Cardiac muscle cell (in vitro differentiated cells and primary cell): Measurements from ENCODE around the gene ZNF648. TPM values are rescaled to one million over a fixed set of nuclear protein-coding genes. Genes with fewer than 3 reads are reported as not detected.
A peak's percentile ranks its signal among the peaks of the same experiment; 100 is the strongest.

Experiments
- DNase-seq, 2 donors: peaks; one replicate each; pipeline versions ENCODE4 v3.0.0 to v3.0.0-alpha.2; 2010 to 2017; ENCODE audit warnings: low read depth in 1 of 2, low spot score in 1 of 2
- H3K27ac ChIP-seq: fragments of 200-600 bp; sonication (generic); 2 replicates; pipeline ENCODE4 v1.5.1; 2016
- H3K27me3 ChIP-seq: fragments of 200-600 bp; sonication (generic); 2 replicates; pipeline ENCODE4 v1.6.0; 2016; ENCODE audit warnings: control low read depth
- H3K36me3 ChIP-seq: fragments of 200-600 bp; sonication (generic); 2 replicates; pipeline ENCODE4 v1.5.1; 2016; ENCODE audit warnings: control low read depth
- H3K4me1 ChIP-seq: fragments of 200-600 bp; sonication (generic); 2 replicates; pipeline ENCODE4 v1.8.1; 2017; ENCODE audit warnings: low read depth, mild to moderate bottlenecking, mixed run types
- H3K4me3 ChIP-seq: fragments of 200-600 bp; sonication (generic); 2 replicates; pipeline ENCODE4 v1.5.1; 2016; ENCODE audit warnings: mild to moderate bottlenecking
- H3K9me3 ChIP-seq: fragments of 200-600 bp; sonication (generic); 2 replicates; pipeline ENCODE4 v1.5.1; 2017; ENCODE audit warnings: low read depth, mild to moderate bottlenecking, control low read depth
- polyA plus RNA-seq: library from polyadenylated mRNA; unstranded; fragments of >200 nt; fragmentation: Nextera tagmentation; extraction: Ambion mirVana; gene quantifications from 2 replicates; pipeline ENCODE4 v1.2.1, GENCODE V29; 2016
- total RNA-seq: library from RNA; depleted of rRNA; stranded (reverse); fragments of >200 nt; gene quantifications from 2 replicates; pipeline ENCODE4 v1.2.3, GENCODE V29; 2016
- TF ChIP-seq, protein P1 (sequence below): IDR thresholded peaks from 2 replicates; pipeline ENCODE4 v1.5.1; 2012; ENCODE audit warnings: low read depth, mild to moderate bottlenecking, low read length

ZNF648 gene
- total and polyA plus RNA-seq, 2 experiments from 2014 or later: 0.12 TPM; not detected in 1

GRCh38 chr1:182071924-182072323 is 10.4 kb upstream of the ZNF648 start:
- H3K9me3 ChIP-seq: no peaks in the 10 kb centered on the region
- DNase-seq: no peak
- H3K36me3 ChIP-seq: no peaks in the 10 kb centered on the region
- no peak overlapping the region for H3K4me3 ChIP-seq
- no peaks in the 10 kb centered on the region for H3K4me1 ChIP-seq
- TF ChIP-seq, protein P1, sequence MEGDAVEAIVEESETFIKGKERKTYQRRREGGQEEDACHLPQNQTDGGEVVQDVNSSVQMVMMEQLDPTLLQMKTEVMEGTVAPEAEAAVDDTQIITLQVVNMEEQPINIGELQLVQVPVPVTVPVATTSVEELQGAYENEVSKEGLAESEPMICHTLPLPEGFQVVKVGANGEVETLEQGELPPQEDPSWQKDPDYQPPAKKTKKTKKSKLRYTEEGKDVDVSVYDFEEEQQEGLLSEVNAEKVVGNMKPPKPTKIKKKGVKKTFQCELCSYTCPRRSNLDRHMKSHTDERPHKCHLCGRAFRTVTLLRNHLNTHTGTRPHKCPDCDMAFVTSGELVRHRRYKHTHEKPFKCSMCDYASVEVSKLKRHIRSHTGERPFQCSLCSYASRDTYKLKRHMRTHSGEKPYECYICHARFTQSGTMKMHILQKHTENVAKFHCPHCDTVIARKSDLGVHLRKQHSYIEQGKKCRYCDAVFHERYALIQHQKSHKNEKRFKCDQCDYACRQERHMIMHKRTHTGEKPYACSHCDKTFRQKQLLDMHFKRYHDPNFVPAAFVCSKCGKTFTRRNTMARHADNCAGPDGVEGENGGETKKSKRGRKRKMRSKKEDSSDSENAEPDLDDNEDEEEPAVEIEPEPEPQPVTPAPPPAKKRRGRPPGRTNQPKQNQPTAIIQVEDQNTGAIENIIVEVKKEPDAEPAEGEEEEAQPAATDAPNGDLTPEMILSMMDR: no peak
- H3K27me3 ChIP-seq: peaks cover 46% of the 10 kb centered on the region
- no peak overlapping the region for H3K27ac ChIP-seq

GRCh38 chr1:182069028-182069466 is 7.5 kb upstream of the ZNF648 start:
- Histone ChIP-seq H3K4me3 (no peak overlapping the region), H3K27ac (no peak overlapping the region), H3K9me3 (no peaks in the 10 kb centered on the region), H3K27me3 (peaks cover 52% of the 10 kb centered on the region), H3K4me1 (no peaks in the 10 kb centered on the region), H3K36me3 (no peaks in the 10 kb centered on the region)
- TF ChIP-seq, protein P1: peak; percentile 78
- DNase-seq: peak; percentile 37 to 82

GRCh38 chr1:182066934-182067333 is 5.4 kb upstream of the ZNF648 start:
- no peaks in the 10 kb centered on the region for H3K9me3 ChIP-seq
- H3K4me3 ChIP-seq: no peak overlapping the region
- no peaks in the 10 kb centered on the region for H3K36me3 ChIP-seq
- TF ChIP-seq, protein P1: no peak
- no peak overlapping the region for H3K27ac ChIP-seq
- DNase-seq: no peak
- no peaks in the 10 kb centered on the region for H3K4me1 ChIP-seq
- H3K27me3 ChIP-seq: peaks cover 39% of the 10 kb centered on the region

DNA sequence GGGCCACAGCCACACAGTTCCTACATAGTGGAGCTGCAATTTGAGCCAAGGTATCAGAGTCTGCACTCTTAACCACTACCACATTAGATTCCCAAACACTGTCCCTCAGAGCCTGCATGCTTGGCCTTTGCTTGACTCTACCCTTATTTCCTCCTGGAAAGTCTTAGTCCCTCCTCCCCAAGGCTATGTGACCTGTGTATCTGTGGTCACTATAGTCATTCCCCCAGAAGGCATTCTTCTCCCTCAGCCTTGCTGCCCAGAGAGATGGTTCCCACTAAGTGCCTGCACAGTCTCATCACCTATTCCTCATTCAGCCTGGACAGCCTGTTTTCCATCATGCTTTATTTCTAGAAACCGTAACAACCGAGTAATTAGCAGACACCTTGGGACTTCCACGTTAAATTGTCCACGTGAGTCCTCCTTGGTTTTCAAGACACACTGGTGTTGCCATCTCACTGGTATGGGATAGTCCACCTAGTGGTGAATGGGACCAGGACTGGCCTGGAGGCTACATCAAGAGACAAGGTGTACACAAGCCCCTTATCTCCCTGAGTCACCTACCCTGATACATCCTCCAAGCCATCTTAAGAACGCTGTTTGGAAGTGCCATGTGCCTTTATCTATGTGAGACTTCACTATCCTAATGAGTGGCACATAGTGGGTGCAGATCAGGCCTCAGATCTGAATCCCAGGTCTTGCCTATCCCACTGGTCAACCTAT is 3.8 kb upstream of the ZNF648 start:
- no peaks in the 10 kb centered on the region for H3K9me3 ChIP-seq
- no peak overlapping the region for H3K4me3 ChIP-seq
- no peak overlapping the region for H3K27ac ChIP-seq
- no peaks in the 10 kb centered on the region for H3K4me1 ChIP-seq
- TF ChIP-seq, protein P1: no peak
- DNase-seq: no peak
- H3K36me3 ChIP-seq: no peaks in the 10 kb centered on the region
- peaks cover 26% of the 10 kb centered on the region for H3K27me3 ChIP-seq

GRCh38 chr1:182064611-182065010 is 3.1 kb upstream of the ZNF648 start:
- H3K4me1 ChIP-seq: no peaks in the 10 kb centered on the region
- TF ChIP-seq, protein P1: no peak
- no peak for DNase-seq
- H3K36me3 ChIP-seq: no peaks in the 10 kb centered on the region
- H3K27ac ChIP-seq: no peak overlapping the region
- no peak overlapping the region for H3K4me3 ChIP-seq
- peaks cover 19% of the 10 kb centered on the region for H3K27me3 ChIP-seq
- no peaks in the 10 kb centered on the region for H3K9me3 ChIP-seq
